ENCODE results near the gene ATP2C1.

GRCh38 chr3:131007256-131007655 is 113.4 kb downstream of the ATP2C1 start:
- TF ChIP-seq CTCF (IDR thresholded peaks at IDR 0.05; ENCODE audit: low read depth, low read length) (no peak), POLR2A (IDR thresholded peaks at IDR 0.05; ENCODE audit: extremely low read depth, insufficient read length) (no peak), MAX (IDR thresholded peaks at IDR 0.05; ENCODE audit: low read depth, low read length) (no peak)

Measured in NB4 (cell line).